ENCODE measurements around the gene APLF. TPM values are rescaled to one million over a fixed set of nuclear protein-coding genes. Genes with fewer than 3 reads are reported as not detected.

The APLF gene
- total and polyA plus RNA-seq, 2 of the 8 experiments (the other 6 are each of a cell fraction or from before 2014, with no cell fraction given): 4.4 to 7.3 TPM

- TF ChIP-seq RAD21 (IDR thresholded peaks at IDR 0.05 in 1 of 2, conservative IDR thresholded peaks at IDR 0.05 in 1 of 2; ENCODE audit: low read depth in 2 of 2, low read length in 2 of 2): no peak
- TF ChIP-seq TBP (IDR thresholded peaks at IDR 0.05; ENCODE audit: low read depth, low read length): no peak
- TF ChIP-seq ASH2L (IDR thresholded peaks at IDR 0.05; ENCODE audit: low read length): no peak
- no peak for TF ChIP-seq HDAC6 (IDR thresholded peaks at IDR 0.05; ENCODE audit: low read depth, low read length)
- TF ChIP-seq BRCA1 (IDR thresholded peaks at IDR 0.05; ENCODE audit: low read depth, low read length): no peak
- TF ChIP-seq CTBP2 (IDR thresholded peaks at IDR 0.05; ENCODE audit: borderline replicate concordance, insufficient read depth, insufficient read length, low read length): no peak
- no peak for TF ChIP-seq SP1 (IDR thresholded peaks at IDR 0.05; ENCODE audit: low read depth, low read length)
- no peak for TF ChIP-seq TAF1 (IDR thresholded peaks at IDR 0.05; ENCODE audit: low read depth, low read length)
- no peak for TF ChIP-seq SIX5 (IDR thresholded peaks at IDR 0.05; ENCODE audit: low read depth, low read length)
- TF ChIP-seq YY1 (IDR thresholded peaks at IDR 0.05; ENCODE audit: low read depth, low read length): no peak
- TF ChIP-seq FOSL1 (IDR thresholded peaks at IDR 0.05; ENCODE audit: insufficient read depth, low read depth, low read length): no peak
- no peak for TF ChIP-seq TEAD4 (IDR thresholded peaks at IDR 0.05; ENCODE audit: low read depth, low read length)
Observed at GRCh38 chr2:68516051-68516955, 48.9 kb downstream of the APLF start (continued).
